GM18508 (cell line): Measurements from ENCODE around the gene TOR4A.

Source experiments
- ATAC-seq: cut with Tn5 transposase; IDR thresholded peaks from one replicate; pipeline ENCODE4 v1.9.1; 2021; ENCODE audit warnings: moderate number of reproducible peaks; ENCODE audit not compliant: insufficient read depth, unreplicated experiment

The TOR4A gene

GRCh38 chr9:137293094-137293481 lies 15.6 kb downstream of the TOR4A start:
- ATAC-seq: no peak

- no peak for ATAC-seq
Measured at GRCh38 chr9:137293482-137294090, 16.1 kb downstream of the TOR4A start.

DNA sequence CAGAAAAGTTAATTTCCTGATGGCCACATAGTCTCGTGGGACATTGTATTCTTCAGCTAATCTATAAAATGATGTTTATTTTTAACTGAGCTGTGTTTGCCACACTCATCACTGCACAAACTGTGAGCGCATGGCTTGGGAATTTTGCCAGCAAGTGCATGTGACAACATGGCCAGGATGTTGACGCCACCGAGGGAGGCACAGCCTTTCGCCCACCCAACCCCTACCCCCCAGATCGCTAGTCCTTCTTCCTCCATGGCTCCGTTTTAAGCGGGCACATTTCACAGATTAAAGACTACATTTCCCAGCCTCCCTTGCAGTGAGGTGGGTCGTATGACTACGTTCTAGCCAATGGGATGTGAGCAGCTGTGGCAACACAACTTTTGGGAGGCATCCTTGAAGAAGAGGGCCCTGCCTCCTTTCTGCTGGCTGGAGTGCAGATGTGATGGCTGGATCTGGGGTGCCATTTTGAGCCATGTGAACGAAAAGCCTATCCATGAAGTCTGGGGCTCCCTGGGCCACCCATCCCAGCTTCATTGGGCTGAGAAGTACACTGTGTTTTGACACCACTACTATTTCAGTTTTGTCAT lies 16.7 kb downstream of the TOR4A start:
- ATAC-seq: no peak

DNA sequence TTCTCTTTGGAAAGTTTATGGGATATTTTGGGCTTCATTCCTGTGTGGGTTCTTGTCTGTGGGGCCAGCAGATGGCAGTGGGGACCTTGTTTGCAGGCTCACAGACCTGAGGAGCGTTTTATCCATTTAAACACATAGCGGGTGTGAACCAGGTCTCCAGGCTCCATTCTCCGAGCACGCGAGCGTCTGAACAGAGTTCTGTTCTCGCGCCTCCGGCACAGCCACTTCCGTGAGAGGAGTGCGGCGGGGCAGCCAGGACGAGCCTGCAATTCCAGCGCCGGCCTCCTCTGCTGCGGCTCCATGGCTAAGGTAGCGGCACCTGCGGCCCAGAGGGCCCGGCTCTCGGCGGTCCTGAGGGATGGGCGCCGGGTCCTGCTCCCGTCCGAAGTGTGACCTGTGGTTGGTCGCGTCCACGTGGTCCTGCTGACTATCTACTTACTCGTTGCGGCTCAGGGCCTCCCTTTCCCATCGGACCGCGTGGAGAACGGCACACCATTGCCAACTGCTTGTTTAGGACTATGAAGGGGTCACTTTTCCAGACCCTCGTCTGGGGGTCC lies 17.2 kb downstream of the TOR4A start:
- ATAC-seq: no peak

DNA sequence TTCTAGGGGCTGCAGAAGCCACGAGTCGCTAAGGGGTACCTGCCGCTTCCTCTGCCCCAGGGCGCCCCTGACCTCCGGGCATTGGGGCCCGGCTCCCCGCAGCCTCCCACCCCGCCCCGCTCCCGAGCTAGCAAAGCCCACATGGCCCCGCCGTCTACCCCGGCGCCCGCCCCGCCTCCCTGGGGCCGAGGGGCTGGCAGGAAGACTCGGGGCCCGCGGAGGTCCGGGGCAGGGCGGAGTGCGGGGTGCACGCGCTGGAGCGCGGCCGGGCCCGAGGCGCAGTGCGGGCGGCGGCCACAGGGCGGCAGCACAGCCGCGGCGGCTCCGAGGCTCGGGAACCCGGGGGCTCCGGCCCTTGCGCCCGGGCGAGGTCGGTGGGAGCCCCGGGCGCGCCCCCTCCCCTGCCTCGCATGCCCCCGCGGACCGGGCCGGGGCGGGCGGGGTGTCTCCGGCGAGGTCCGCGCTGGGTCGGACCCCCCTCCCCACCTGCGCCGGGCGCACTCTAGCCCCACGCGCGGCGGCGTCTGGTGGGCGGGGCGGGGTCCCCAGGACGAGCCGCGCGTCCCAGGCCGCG lies 17.8 kb downstream of the TOR4A start:
- no peak for ATAC-seq

DNA sequence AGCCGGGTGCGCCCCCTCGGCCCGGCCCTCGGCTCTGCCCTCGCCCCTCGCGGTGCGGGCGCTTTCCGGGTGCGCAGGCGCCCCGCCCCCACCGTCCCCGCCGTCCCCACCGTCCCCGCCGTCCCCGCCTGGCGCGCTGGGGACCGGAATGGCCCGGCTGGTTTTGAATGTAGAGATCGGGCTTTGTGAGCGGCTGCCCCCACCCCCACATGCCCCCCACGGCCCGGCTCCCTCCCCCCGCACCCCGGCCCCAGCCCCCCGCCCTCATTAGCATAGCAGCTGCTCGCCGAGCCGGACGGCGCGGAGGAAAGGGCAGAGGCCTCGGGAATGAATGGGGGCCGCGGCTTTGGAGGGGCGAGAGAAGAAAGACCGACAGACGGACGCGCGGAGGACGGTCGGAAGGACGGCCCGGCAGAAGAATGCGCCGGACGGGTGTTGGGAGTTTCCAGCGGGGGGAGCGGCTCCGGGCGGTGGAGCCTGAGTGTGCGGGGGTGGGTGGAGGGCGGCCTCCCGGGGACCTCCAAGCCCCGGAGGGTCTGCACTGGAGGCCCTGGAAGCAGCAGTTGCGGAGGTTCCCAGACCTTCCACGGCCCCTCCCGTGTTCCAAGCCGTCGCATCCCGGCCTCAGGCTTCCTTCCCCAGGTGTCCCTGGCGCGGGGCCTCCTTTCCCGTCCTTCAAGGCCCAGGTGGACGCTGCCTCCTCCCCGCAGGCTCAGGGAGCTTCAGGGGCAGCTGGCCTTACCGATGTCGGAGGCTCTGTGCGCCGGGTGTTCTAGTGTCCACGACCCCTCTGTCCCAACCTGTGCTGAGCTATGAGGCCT lies 18.5 kb downstream of the TOR4A start:
- ATAC-seq: no peak

DNA sequence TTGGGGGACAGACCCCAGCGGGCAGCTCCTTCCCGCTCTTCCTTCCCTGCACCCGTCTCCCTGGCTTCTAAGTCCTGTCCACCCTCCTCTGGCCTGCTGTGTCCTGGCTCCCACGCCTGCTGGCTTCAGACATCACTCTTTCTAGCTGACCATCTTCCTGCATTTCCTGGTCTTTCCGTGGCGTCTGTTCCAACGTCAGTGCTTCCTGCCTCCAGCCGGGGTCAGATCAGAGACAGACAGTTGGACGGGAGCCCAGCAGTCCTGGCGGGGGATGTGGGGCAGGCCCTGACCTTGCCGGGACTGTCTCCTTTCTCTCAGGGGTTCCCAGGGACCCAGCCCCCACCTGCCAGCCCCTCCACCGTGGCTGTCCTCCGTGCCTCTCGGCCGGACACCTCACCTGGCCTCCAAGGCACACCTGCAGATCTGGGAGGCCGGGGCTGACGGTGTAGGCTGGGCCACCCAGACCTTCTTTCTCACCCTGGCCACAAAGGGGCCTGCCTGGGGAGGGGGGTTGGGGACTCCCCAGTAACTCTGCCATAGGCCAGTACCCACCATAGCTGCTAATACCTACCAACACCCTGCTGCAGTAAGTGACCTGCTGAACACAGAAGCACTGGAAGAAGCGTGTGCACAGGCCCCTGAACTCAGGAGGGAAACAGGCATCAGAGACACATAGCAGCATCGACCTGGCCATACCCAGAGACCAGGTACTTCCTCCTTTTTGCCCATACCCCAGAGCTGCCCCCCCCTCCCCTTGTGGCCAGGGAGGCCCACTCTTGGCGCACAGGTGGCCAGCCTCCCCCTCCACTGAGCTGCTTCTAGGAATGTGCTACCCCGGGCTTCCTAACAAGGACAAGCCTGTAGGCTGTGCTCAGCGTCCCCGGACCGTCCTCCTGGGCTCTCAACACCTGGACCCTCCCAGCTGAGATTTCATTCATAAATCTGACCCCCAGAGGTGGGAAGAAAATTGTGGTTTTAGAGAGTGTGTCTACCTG lies 19.4 kb downstream of the TOR4A start:
- no peak for ATAC-seq

DNA sequence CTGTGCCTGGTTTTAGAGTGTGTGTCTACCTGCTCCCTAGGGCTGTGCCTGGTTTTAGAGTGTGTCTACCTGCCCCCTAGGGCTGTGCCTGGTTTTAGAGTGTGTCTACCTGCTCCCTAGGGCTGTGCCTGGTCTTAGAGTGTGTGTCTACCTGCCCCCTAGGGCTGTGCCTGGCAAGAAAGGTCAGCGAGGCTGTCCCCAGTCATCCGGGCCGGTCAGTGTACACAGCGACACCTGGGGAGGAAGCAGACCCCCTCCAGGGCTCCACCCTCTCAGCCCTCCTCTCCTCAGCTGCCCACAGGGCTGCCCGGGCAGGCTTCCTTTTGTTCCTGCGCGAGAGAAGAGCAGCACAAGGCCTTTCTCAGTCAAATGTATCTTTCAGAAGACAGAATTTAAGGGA lies 20.4 kb downstream of the TOR4A start:
- ATAC-seq: no peak

GRCh38 chr9:137298401-137299202 lies 21.1 kb downstream of the TOR4A start:
- ATAC-seq: no peak

- no peak for ATAC-seq
Measured at GRCh38 chr9:137299203-137299565, 21.7 kb downstream of the TOR4A start.

- ATAC-seq: no peak
Measured at GRCh38 chr9:137299938-137300337, 22.4 kb downstream of the TOR4A start.

GRCh38 chr9:137300567-137301080 lies 23.1 kb downstream of the TOR4A start:
- no peak for ATAC-seq

- ATAC-seq: no peak
Measured at GRCh38 chr9:137301081-137301947, 23.8 kb downstream of the TOR4A start.

DNA sequence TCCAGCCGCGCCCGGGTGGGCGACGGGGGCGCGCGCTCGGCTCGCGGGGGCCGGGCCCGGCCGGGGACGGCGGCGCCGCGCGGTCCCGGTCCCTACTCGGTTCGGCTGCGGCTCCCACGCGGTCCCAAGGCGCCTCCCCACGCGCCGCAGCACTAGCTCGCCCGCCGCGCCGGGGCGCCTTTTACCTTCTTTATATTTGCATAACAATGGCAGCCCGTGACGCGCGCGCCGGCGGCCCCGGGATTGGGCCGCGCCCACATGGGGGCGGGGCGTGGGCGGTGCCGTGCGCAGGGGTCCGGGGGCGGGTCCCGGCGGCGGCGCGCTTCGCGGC lies 24.6 kb downstream of the TOR4A start, which contains the start of gene NRARP:
Gene NRARP (minus strand): TSS at position 154 of the 331 bp plus-strand sequence. CDS start 343 bp downstream, outside the sequence.
- ATAC-seq: no peak

GRCh38 chr9:137302449-137303150 lies 25.1 kb downstream of the TOR4A start:
- ATAC-seq: no peak

DNA sequence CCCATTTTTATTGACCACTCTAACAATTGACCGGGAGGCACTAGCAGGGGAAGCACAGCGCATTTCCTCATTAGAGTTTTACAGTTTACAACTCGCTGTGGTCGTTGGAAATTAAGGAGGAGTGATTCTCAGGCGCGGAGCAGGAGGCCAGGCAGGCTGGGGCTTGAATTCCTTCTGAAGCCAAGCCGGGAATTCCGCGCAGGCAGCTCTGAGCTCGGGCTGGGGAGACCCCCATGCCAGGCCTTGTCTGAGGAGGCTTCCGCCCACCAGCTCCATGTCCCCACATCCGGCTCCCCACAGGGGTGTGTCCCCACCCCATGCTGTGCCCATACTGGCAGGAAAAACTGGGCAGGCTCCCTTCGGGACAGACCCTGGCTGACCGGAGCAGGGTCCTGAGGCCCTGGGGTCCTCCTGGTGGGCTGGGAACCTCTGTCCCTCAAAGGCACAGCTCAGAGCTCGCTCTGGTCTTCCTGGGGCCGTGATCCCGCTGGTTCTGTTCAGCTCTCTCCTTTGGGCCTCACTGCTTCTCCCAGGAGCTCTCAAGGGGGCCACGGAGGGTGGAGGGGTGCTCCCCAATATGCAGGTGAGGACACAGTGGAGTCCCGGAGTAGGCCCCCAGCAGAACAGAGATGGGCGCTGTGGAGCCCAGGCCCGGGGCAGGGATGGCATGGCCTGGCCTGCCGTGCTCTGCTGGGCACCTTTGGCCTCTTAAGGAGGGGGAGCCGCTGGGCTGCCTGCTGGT lies 25.8 kb downstream of the TOR4A start:
- no peak for ATAC-seq
